GM19328 (cell line): Measurements from ENCODE around the gene CCDC177.
"Not testable (repeated sequence)": the region's sequence is repeated elsewhere in the genome, so short reads cannot be mapped to it uniquely, and the experiment has no call there.

Experiments
- ATAC-seq: cut with Tn5 transposase; IDR thresholded peaks from one replicate; pipeline ENCODE4 v1.9.1; 2021; ENCODE audit warnings: mild to moderate bottlenecking, moderate library complexity; ENCODE audit not compliant: unreplicated experiment

CCDC177 gene

GRCh38 chr14:69600304-69600891, 25.7 kb upstream of the CCDC177 start:
- no peak for ATAC-seq

DNA sequence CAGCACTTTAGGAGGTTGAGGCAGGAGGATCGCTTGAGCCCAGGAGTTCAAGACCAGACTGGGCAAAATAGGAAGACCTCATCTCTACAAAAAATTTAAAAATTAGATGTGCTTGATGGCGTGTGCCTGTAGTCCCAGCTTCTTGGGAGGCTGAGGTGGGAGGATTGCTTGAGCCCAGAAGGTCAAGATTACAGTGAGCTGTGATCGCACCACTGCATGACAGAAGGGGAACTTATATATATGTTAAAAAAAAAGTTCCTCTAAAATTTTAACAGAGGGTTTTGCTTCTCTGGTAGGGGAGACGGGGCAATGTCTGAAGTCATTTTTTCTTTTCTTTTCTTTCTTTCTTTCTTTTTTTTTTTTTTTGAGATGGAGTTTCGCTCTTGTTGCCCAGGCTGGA, 24.8 kb upstream of the CCDC177 start:
- not testable (repeated sequence) for ATAC-seq

GRCh38 chr14:69595336-69595735, 20.7 kb upstream of the CCDC177 start:
- ATAC-seq: no peak

DNA sequence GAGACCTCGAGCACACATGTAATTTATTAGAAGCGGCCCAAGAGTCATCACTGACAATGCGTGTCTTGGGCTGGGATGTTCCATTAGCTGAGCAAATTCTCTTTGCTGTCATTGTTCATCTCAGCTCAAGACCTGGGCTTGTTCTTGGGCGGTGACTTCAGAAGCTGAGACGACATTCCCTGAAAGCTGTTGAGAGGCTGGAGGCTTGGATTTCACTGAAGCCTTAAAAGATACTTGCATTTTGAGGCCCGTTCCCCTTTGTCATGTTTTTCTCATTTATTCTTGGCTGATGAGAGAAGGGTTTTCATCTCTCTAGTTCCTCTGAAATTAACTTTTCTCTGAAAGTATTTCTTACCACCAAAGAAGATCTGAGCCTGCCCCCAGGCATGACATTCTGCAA, 20.2 kb upstream of the CCDC177 start:
- ATAC-seq: no peak

DNA sequence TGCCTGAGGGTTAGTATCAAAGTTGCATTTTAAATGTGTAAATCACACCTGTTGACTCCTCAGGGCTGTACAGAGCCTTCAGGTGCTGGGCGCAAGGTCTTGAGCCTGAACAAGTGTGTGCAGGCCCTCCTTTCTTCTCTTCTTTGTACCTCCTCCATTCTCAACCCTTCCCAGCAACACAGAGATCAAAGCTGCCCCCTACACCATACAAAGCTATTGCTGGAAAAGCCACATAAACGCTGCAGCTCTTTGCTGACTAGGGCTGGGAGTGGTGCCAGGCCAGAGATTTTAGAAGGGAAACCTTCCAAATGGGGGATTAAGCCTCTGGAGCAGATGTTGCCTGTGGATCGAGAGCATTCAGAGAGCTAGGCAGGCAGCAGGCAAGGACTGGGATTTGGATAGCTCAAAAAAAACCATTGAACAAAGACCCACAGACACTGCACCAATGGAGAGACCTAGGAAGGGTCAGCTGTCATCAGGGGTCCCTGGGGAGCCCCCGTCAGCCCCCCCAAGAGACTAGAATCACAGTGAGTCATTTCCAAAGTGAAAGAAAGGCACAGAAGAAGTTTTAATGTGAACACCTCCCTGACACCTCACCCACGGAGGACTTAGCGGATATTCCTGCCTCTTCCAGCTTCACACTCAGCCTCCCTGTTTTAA, 18.5 kb upstream of the CCDC177 start:
- no peak for ATAC-seq

GRCh38 chr14:69591317-69591716, 16.6 kb upstream of the CCDC177 start:
- ATAC-seq: no peak

- ATAC-seq: no peak
Measured at GRCh38 chr14:69587389-69587788, 12.7 kb upstream of the CCDC177 start.

DNA sequence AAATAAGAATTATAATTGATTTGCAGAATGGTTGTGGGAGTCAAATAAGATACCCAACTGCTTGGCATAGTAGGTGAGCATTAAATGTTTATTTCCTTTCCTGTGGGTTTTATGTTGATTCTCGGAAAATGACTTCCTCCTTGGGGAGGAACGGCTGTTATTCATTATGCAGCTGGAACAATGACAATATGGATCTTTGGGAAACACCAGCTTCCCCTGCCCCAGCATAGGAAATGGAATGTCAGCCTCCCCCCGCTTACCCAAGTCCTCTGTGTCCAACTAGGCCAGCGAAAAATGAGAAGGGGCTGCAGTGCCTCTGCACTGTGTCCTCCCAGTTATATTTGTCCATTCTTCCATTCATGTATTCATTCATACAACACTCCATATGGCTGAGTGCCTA, 11.7 kb upstream of the CCDC177 start:
- no peak for ATAC-seq

DNA sequence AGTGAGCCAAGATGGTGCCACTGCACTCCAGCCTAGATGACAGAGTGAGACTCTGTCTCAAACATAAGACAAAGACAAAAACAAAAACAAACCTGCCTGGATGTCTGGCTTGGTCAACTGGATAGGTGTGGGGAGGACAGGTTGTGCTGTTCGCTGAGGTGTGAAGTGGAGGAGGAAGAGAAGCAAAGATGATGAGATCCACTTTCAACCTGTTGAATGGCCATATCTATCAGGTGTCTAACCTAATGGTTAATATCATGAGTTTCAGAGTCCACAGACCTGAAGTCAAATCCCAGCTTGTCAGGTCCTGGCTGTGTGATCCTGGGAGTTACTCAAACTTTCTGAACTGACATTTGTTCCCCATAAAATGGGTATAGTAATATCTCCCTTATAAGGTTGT, 9.7 kb upstream of the CCDC177 start:
- no peak for ATAC-seq

GRCh38 chr14:69582829-69583228, 8.2 kb upstream of the CCDC177 start:
- ATAC-seq: no peak

GRCh38 chr14:69582212-69582611, 7.5 kb upstream of the CCDC177 start:
- ATAC-seq: no peak

- no peak for ATAC-seq
Measured at GRCh38 chr14:69581316-69581935, 6.8 kb upstream of the CCDC177 start.

- no peak for ATAC-seq
Measured at GRCh38 chr14:69580009-69580577, 5.4 kb upstream of the CCDC177 start.

- no peak for ATAC-seq
Measured at GRCh38 chr14:69579476-69579875, 4.8 kb upstream of the CCDC177 start.

DNA sequence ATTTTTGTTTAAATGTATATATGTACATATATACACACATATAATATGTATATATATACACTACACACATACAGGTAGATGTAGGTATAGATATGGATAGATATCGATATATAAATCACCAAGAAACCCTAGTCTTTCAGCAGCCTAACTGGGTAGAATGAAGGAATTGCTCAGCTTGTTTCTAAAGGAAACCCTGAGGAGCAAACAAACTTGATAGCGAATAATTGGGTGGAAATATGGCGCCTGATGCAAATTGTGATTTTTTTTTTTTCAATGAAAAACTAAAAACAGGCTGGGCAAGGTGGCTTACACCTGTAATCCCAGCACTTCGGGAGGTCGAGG, 254 bp upstream of the CCDC177 start:
- no peak for ATAC-seq

DNA sequence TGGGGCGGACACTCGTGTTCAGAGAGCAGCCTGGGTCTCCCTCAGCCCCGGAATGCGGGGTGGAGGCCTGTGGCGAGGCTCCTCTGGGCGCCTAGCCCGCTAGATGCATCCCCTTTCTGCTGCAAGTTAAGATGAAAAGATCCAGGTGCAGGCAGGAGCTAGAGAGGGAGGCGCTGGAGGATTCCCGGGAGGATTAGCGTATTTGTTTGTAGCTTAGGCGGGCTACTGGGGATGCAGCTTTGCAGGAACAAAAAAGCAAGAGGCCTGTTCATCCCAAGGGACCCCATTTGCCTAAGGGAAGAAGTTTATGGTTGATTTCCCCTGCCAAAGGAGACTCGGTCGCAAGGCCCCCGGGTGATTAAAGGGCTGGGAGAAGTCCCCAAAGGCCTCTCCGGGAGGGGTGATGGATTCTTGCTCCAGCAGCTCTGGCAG, 824 bp downstream of the CCDC177 start:
- ATAC-seq: no peak

- no peak for ATAC-seq
Measured at GRCh38 chr14:69573205-69573830, 1.4 kb downstream of the CCDC177 start.

DNA sequence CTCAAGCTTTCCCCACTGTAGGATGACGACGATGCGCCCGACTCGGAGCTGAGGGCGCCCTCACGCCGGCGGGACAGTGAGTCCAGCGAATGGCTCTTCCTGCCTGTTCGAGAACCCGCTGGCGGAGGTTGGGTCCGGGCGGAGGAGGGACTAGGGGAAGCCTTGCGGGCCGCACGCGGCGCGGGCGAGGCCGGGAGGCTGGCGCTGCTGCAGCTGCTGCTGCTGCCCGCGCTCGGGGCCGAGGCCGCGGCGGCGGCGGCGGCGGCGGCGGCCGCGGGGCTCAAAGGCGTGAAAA, 1.9 kb downstream of the CCDC177 start:
- ATAC-seq: no peak

DNA sequence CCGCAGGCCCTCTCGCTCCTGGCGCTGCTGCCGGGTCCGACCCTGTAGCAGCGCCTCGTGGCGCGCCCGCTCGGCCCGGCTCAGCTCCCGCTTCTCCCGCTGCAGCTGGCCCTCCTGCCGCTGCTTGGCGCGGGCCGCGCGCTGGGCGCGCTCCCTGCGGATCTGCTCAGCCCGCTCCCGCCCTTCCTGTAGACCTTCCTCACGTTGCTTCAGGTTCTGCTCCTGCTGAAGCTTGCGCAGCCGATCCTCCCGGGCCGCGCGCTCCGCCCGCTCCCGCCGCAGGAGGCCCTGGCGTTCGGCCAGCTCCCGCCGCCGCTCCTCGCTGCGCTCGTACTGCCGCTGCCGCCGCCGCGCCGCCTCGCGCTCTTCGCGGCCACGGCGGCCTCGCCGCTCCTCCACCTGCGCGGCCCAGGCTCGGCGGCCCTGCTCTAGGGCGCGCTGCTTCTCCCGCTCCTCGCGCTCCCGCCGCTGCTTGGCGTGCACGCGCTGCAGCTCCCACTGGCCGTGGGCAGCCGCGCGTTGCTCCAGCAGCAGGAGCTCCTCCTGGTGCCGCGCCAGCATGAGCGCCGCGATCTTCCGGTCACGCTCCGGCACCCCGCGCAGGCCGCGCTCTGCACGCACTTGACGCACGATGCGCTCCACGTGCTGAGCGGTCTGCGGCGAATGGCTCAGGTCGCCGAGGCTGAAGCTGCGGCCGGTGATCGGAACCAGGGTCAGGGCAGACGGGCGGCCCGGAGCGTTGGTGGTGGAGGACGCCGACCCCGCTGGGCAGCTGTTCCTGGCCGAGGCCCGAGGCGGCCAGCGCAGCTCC, 2.4 kb downstream of the CCDC177 start:
- ATAC-seq: no peak

- no peak for ATAC-seq
Measured at GRCh38 chr14:69571449-69572029, 3.1 kb downstream of the CCDC177 start.

DNA sequence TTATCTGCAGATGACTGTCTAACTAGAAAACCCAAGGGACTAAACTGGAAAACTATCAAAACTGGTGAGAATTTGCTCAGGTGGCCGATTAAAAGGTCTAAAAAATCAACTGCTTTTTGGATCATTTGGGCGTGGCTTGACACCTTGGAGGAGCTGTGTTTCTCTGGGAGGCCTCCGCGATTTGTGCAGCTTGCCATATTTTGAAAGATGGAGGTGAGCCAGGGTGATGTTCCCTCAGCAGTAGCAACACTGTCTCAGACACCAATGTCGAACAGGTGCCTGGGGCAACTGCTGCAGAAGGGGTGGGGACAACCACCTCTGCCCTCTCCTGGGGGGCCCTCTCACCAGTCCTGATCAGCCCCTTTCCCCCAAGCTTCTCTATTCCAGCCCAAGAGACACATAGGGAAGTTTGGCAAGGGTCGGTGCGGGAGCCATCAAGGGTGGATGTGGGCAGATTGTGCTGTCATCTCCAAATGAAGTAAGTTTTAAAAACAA, 3.8 kb downstream of the CCDC177 start:
- ATAC-seq: no peak
